Ascending aorta (tissue), 2 donors: ENCODE data around the gene CYP2F1. TPM values are rescaled to one million over a fixed set of nuclear protein-coding genes. Genes with fewer than 3 reads are reported as not detected.
"Not testable (repeated sequence)": the region's sequence is repeated elsewhere in the genome, so short reads cannot be mapped to it uniquely, and the experiment has no call there.

Experiments used
- DNase-seq, 2 donors: peaks; one replicate each; pipeline ENCODE4 v3.0.0-alpha.2; 2019; ENCODE audit warnings: low spot score in 2 of 2
- H3K27ac ChIP-seq, 2 donors: fragments of 200-600 bp; sonication (generic); one replicate each; pipeline ENCODE4 v1.5.1; 2016 to 2017; ENCODE audit warnings: mild to moderate bottlenecking in 1 of 2
- H3K27me3 ChIP-seq: fragments of 200-600 bp; sonication (generic); one replicate; pipeline ENCODE4 v1.5.1; 2017
- H3K36me3 ChIP-seq, 2 donors: fragments of 200-600 bp; sonication (generic); one replicate each; pipeline ENCODE4 v1.5.1; 2016
- H3K4me1 ChIP-seq, 2 donors: fragments of 200-600 bp; sonication (generic); one replicate each; pipeline ENCODE4 v1.5.1; 2016 to 2017; ENCODE audit warnings: mild to moderate bottlenecking in 1 of 2
- H3K4me3 ChIP-seq, 2 donors: fragments of 200-600 bp; sonication (generic); one replicate each; pipeline ENCODE4 v1.5.1; 2016 to 2017; ENCODE audit warnings: mild to moderate bottlenecking in 1 of 2
- H3K9me3 ChIP-seq, 2 donors: fragments of 200-600 bp; sonication (generic); one replicate each; pipeline ENCODE4 v1.5.1; 2016
- CTCF ChIP-seq, 3 experiments: fragments of 200-600 bp in 2 of 3; fragments of 450-650 bp in 1 of 3; sonication (generic) in 2 of 3; IDR thresholded peaks; one replicate each; pipeline ENCODE4 v1.5.1; 2016 to 2019; ENCODE audit warnings: antibody characterized with exemption in 3 of 3, mild to moderate bottlenecking in 1 of 3, moderate library complexity in 1 of 3
- intact Hi-C: fragments of 100-400 bp; cut with DNase I; formaldehyde crosslinking; loops from one replicate; pipeline ENCODE4 v1.15.1; 2023
- total RNA-seq: library from RNA; depleted of rRNA; stranded (reverse); fragments of >200 nt; gene quantifications from one replicate; pipeline ENCODE4 v1.1.0, GENCODE V29; 2016

Gene CYP2F1
- total RNA-seq, 1 donor from 2014 or later: not detected

- no peaks in the 10 kb centered on the region for H3K36me3 ChIP-seq
- no peaks in the 10 kb centered on the region for H3K4me1 ChIP-seq
- no peak for DNase-seq
- intact Hi-C loops: no loop called here
- H3K4me3 ChIP-seq: no peak overlapping the region
- no peak for TF ChIP-seq CTCF (IDR thresholded peaks at IDR 0.05)
- H3K9me3 ChIP-seq: no peaks in the 10 kb centered on the region
- H3K27me3 ChIP-seq: no peaks in the 10 kb centered on the region
- no peak overlapping the region for H3K27ac ChIP-seq
Observed at GRCh38 chr19:41149831-41150230, 35.6 kb downstream of the CYP2F1 start.

GRCh38 chr19:41150986-41151385 lies 36.8 kb downstream of the CYP2F1 start:
- H3K27ac ChIP-seq, H3K36me3 ChIP-seq, H3K27me3 ChIP-seq, DNase-seq, intact Hi-C loops, H3K4me3 ChIP-seq, H3K4me1 ChIP-seq, H3K9me3 ChIP-seq: not testable (repeated sequence)

- Histone ChIP-seq H3K27ac (no peak overlapping the region), H3K36me3 (no peaks in the 10 kb centered on the region), H3K4me1 (no peaks in the 10 kb centered on the region), H3K9me3 (no peaks in the 10 kb centered on the region), H3K27me3 (no peaks in the 10 kb centered on the region), H3K4me3 (no peak overlapping the region)
- intact Hi-C loops: no loop called here
- no peak for TF ChIP-seq CTCF (IDR thresholded peaks at IDR 0.05)
- no peak for DNase-seq
Observed at GRCh38 chr19:41154060-41154459, 39.8 kb downstream of the CYP2F1 start.

- no peak for DNase-seq
- Histone ChIP-seq H3K27me3 (no peaks in the 10 kb centered on the region), H3K4me1 (no peaks in the 10 kb centered on the region), H3K9me3 (no peaks in the 10 kb centered on the region), H3K4me3 (no peak overlapping the region), H3K27ac (no peak overlapping the region), H3K36me3 (no peaks in the 10 kb centered on the region)
- TF ChIP-seq CTCF (IDR thresholded peaks at IDR 0.05): no peak
- intact Hi-C loops: no loop called here
Observed at GRCh38 chr19:41156207-41156606, 42.0 kb downstream of the CYP2F1 start.

- Histone ChIP-seq H3K4me1 (no peaks in the 10 kb centered on the region), H3K9me3 (no peaks in the 10 kb centered on the region), H3K27me3 (no peaks in the 10 kb centered on the region), H3K4me3 (no peak overlapping the region), H3K36me3 (no peaks in the 10 kb centered on the region), H3K27ac (no peak overlapping the region)
- no peak for TF ChIP-seq CTCF (IDR thresholded peaks at IDR 0.05)
- intact Hi-C loops: no loop called here
- no peak for DNase-seq
Observed at GRCh38 chr19:41159881-41160280, 45.6 kb downstream of the CYP2F1 start.

GRCh38 chr19:41161903-41162302 lies 47.7 kb downstream of the CYP2F1 start:
- Histone ChIP-seq H3K36me3 (no peaks in the 10 kb centered on the region), H3K4me1 (no peaks in the 10 kb centered on the region), H3K27ac (no peak overlapping the region), H3K9me3 (no peaks in the 10 kb centered on the region), H3K27me3 (no peaks in the 10 kb centered on the region), H3K4me3 (no peak overlapping the region)
- DNase-seq: no peak
- no peak for TF ChIP-seq CTCF (IDR thresholded peaks at IDR 0.05)
- intact Hi-C loops: no loop called here
